Esophagus squamous epithelium (tissue), 5 donors: Measurements from ENCODE around the gene ARRB1. TPM values are rescaled to one million over a fixed set of nuclear protein-coding genes. Genes with fewer than 3 reads are reported as not detected.

Experiments
- DNase-seq: peaks from one replicate; lab custom pipeline; 2025; lab: John Stamatoyannopoulos, UW
- H3K27ac ChIP-seq, 4 donors: fragments of 200-600 bp; sonication (generic); one replicate each; pipeline ENCODE4 v1.5.1; 2016 to 2019; ENCODE audit warnings: mild to moderate bottlenecking in 1 of 4
- H3K27me3 ChIP-seq, 4 donors: fragments of 200-600 bp; sonication (generic); 1 replicate in 3 of 4; 2 replicates in 1 of 4; pipeline versions ENCODE4 v1.5.1 to v1.6.0; 2017 to 2021; ENCODE audit warnings: antibody characterized with exemption in 1 of 4
- H3K36me3 ChIP-seq, 3 donors: fragments of 200-600 bp; sonication (generic); one replicate each; pipeline ENCODE4 v1.5.1; 2016 to 2019
- H3K4me1 ChIP-seq, 3 donors: fragments of 200-600 bp; sonication (generic); one replicate each; pipeline ENCODE4 v1.5.1; 2017 to 2019
- H3K4me3 ChIP-seq, 4 donors: fragments of 200-600 bp; sonication (generic); 1 replicate in 3 of 4; 2 replicates in 1 of 4; pipeline ENCODE4 v1.5.1; 2016 to 2019; ENCODE audit warnings: mild to moderate bottlenecking in 2 of 4, moderate library complexity in 1 of 4
- H3K9me3 ChIP-seq, 3 donors: fragments of 200-600 bp; sonication (generic); one replicate each; pipeline ENCODE4 v1.5.1; 2016 to 2019
- CTCF ChIP-seq, 6 experiments: fragments of 450-650 bp in 4 of 6; fragments of 200-600 bp in 2 of 6; sonication (generic) in 2 of 6; IDR thresholded peaks; one replicate each; pipeline ENCODE4 v1.5.1; 2016 to 2019; ENCODE audit warnings: antibody characterized with exemption in 6 of 6, mild to moderate bottlenecking in 4 of 6, moderate library complexity in 4 of 6
- POLR2A ChIP-seq, 4 donors: fragments of 450-650 bp; IDR thresholded peaks; one replicate each; pipeline ENCODE4 v1.6.1; 2017; ENCODE audit warnings: antibody characterized with exemption in 4 of 4, mild to moderate bottlenecking in 4 of 4, moderate library complexity in 3 of 4
- WGBS, 2 donors: methylation state at CpG; one replicate each; pipeline ENCODE4 v1.1.5; 2018; 5-methylcytosine and 5-hydroxymethylcytosine counted together
- intact Hi-C: fragments of 100-400 bp; cut with DNase I; formaldehyde crosslinking; loops from one replicate; pipeline ENCODE4 v1.15.0; 2022
- total RNA-seq, 4 donors: library from RNA; depleted of rRNA; stranded (reverse); fragments of >200 nt; gene quantifications; one replicate each; pipeline ENCODE4 v1.1.0, GENCODE V29; 2016
- donor health status: DM: yes; HTN: yes; CAD: no.

Gene ARRB1
- total RNA-seq, 4 donors from 2014 or later = 9.6 to 24.8 (median 17.8) TPM

- Histone ChIP-seq H3K4me1 (peaks cover 86 to 100% (median 91%) of the 10 kb centered on the region in 3 donors), H3K36me3 (no peaks in the 10 kb centered on the region), H3K4me3 (peak overlapping the region in 1 of 4 donors; percentile 12), H3K27me3 (no peaks in the 10 kb centered on the region), H3K27ac (peak overlapping the region; percentile 62 to 97 (median 90)), H3K9me3 (no peaks in the 10 kb centered on the region)
- no peak for DNase-seq
- intact Hi-C loops = no loop called here
- 24 to 32% methylated on average over 7 to 9 of the region's 14 CpGs for WGBS, 2 donors
- TF ChIP-seq CTCF (IDR thresholded peaks at IDR 0.05) = no peak
- TF ChIP-seq POLR2A (IDR thresholded peaks at IDR 0.05) = no peak
Observed at GRCh38 chr11:75339685-75340409, 11.6 kb downstream of the ARRB1 start.

- H3K4me1 ChIP-seq = peaks cover 77 to 100% (median 88%) of the 10 kb centered on the region in 3 donors
- no peak for DNase-seq
- H3K27me3 ChIP-seq = no peaks in the 10 kb centered on the region
- intact Hi-C loops = no loop called here
- H3K9me3 ChIP-seq = no peaks in the 10 kb centered on the region
- WGBS, 2 donors = 42 to 45% methylated on average over 7 to 8 of the region's 8 CpGs
- no peaks in the 10 kb centered on the region for H3K36me3 ChIP-seq
- H3K4me3 ChIP-seq = no peak overlapping the region
- TF ChIP-seq CTCF (IDR thresholded peaks at IDR 0.05) (no peak), POLR2A (IDR thresholded peaks at IDR 0.05) (no peak)
- peak overlapping the region; percentile 48 to 97 (median 90) for H3K27ac ChIP-seq
Observed at GRCh38 chr11:75338516-75339208, 12.8 kb downstream of the ARRB1 start.

- intact Hi-C loops = no loop called here
- Histone ChIP-seq H3K27ac (peak overlapping the region; percentile 48 to 93 (median 82)), H3K4me3 (no peak overlapping the region), H3K4me1 (peaks cover 68 to 97% (median 81%) of the 10 kb centered on the region in 3 donors), H3K9me3 (no peaks in the 10 kb centered on the region), H3K27me3 (no peaks in the 10 kb centered on the region), H3K36me3 (no peaks in the 10 kb centered on the region)
- TF ChIP-seq CTCF (IDR thresholded peaks at IDR 0.05) = no peak
- no peak for TF ChIP-seq POLR2A (IDR thresholded peaks at IDR 0.05)
- 23 to 33% methylated on average over 6 of the region's 6 CpGs for WGBS, 2 donors
- DNase-seq = no peak
Observed at GRCh38 chr11:75337195-75337654, 14.2 kb downstream of the ARRB1 start.

- Histone ChIP-seq H3K9me3 (no peaks in the 10 kb centered on the region), H3K27ac (peak overlapping the region; percentile 5 to 93 (median 82)), H3K27me3 (no peaks in the 10 kb centered on the region), H3K36me3 (no peaks in the 10 kb centered on the region), H3K4me1 (peaks cover 46 to 89% (median 69%) of the 10 kb centered on the region in 3 donors), H3K4me3 (no peak overlapping the region)
- WGBS, 2 donors = 74 to 76% methylated on average over 6 of the region's 11 CpGs
- TF ChIP-seq CTCF (IDR thresholded peaks at IDR 0.05) (no peak), POLR2A (IDR thresholded peaks at IDR 0.05) (no peak)
- intact Hi-C loops = no loop called here
- no peak for DNase-seq
Observed at GRCh38 chr11:75334976-75335375, 16.5 kb downstream of the ARRB1 start.

- Histone ChIP-seq H3K4me3 (no peak overlapping the region), H3K36me3 (no peaks in the 10 kb centered on the region), H3K27ac (peak overlapping the region; percentile 5 to 93 (median 82)), H3K4me1 (peaks cover 41 to 89% (median 69%) of the 10 kb centered on the region in 3 donors), H3K27me3 (no peaks in the 10 kb centered on the region), H3K9me3 (no peaks in the 10 kb centered on the region)
- DNase-seq = no peak
- 55 to 79% methylated on average over 2 of the region's 2 CpGs for WGBS, 2 donors
- intact Hi-C loops = no loop called here
- TF ChIP-seq POLR2A (IDR thresholded peaks at IDR 0.05) (no peak), CTCF (IDR thresholded peaks at IDR 0.05) (no peak)
Observed at GRCh38 chr11:75334402-75334891, 17.0 kb downstream of the ARRB1 start.
